ENCODE results near the gene CACNA1B. TPM values are rescaled to one million over a fixed set of nuclear protein-coding genes. Genes with fewer than 3 reads are reported as not detected.

CACNA1B gene
- total and polyA plus RNA-seq, 11 donors: 0.03 to 0.25 (median 0.13) TPM

- Histone ChIP-seq H3K27me3 (peaks cover 0 to 8% (median 0%) of the 10 kb centered on the region in 9 donors), H3K4me1 (no peaks in the 10 kb centered on the region), H3K4me3 (no peak overlapping the region), H3K9me3 (no peaks in the 10 kb centered on the region), H3K27ac (no peak overlapping the region), H3K36me3 (no peaks in the 10 kb centered on the region)
- 91 to 94% (median 93%) methylated on average over 14 of the region's 14 CpGs for WGBS, 4 donors
- intact Hi-C loops (cut with DNase I): no loop called here
- TF ChIP-seq CTCF (IDR thresholded peaks at IDR 0.05): no peak
- TF ChIP-seq POLR2A (IDR thresholded peaks at IDR 0.05): no peak
- DNase-seq (peak in 1 of 5 donors; percentile 9), ATAC-seq (no peak)
These were observed 78.0 kb downstream of the CACNA1B start for GRCh38 chr9:137955586-137955985.

- Histone ChIP-seq H3K4me1 (no peaks in the 10 kb centered on the region), H3K27me3 (peaks cover 0 to 7% (median 0%) of the 10 kb centered on the region in 9 donors), H3K36me3 (no peaks in the 10 kb centered on the region), H3K9me3 (no peaks in the 10 kb centered on the region), H3K4me3 (no peak overlapping the region), H3K27ac (no peak overlapping the region)
- 75 to 85% (median 81%) methylated on average over 9 of the region's 9 CpGs for WGBS, 4 donors
- ATAC-seq (no peak), DNase-seq (no peak)
- intact Hi-C loops (cut with DNase I): no loop called here
- no peak for TF ChIP-seq CTCF (IDR thresholded peaks at IDR 0.05)
- TF ChIP-seq POLR2A (IDR thresholded peaks at IDR 0.05): no peak
These were observed 78.5 kb downstream of the CACNA1B start for GRCh38 chr9:137956039-137956438.

- Histone ChIP-seq H3K27me3 (no peaks in the 10 kb centered on the region), H3K36me3 (no peaks in the 10 kb centered on the region), H3K27ac (no peak overlapping the region), H3K4me1 (no peaks in the 10 kb centered on the region), H3K4me3 (no peak overlapping the region), H3K9me3 (no peaks in the 10 kb centered on the region)
- peak in 1 of 5 donors; percentile 8 for DNase-seq
- TF ChIP-seq CTCF (IDR thresholded peaks at IDR 0.05) (no peak), POLR2A (IDR thresholded peaks at IDR 0.05) (no peak)
- intact Hi-C loops (cut with DNase I): no loop called here
- no peak for ATAC-seq
- WGBS, 4 donors: 76 to 78% (median 77%) methylated on average over 8 to 15 of the region's 15 CpGs
These were observed 79.3 kb downstream of the CACNA1B start for GRCh38 chr9:137956688-137957385.

GRCh38 chr9:137959641-137960411 lies 82.2 kb downstream of the CACNA1B start:
- peaks cover 0 to 9% (median 0%) of the 10 kb centered on the region in 12 donors for H3K9me3 ChIP-seq
- WGBS, 4 donors: 82 to 84% (median 84%) methylated on average over 36 of the region's 36 CpGs
- H3K4me3 ChIP-seq: no peak overlapping the region
- no peaks in the 10 kb centered on the region for H3K4me1 ChIP-seq
- ATAC-seq (no peak), DNase-seq (peak in 1 of 5 donors; percentile 12)
- intact Hi-C loops (cut with DNase I): no loop called here
- TF ChIP-seq POLR2A (IDR thresholded peaks at IDR 0.05): no peak
- TF ChIP-seq CTCF (IDR thresholded peaks at IDR 0.05): no peak
- no peaks in the 10 kb centered on the region for H3K27me3 ChIP-seq
- no peaks in the 10 kb centered on the region for H3K36me3 ChIP-seq
- no peak overlapping the region for H3K27ac ChIP-seq
